Activated effector memory CD4-positive, alpha-beta T cell treated with anti-CD3 and anti-CD28 coated beads, Interleukin-2, amount 50 U/mL, for 16 hours (primary cell): ENCODE results near the gene C6orf47.
"Not testable (repeated sequence)": the region's sequence is repeated elsewhere in the genome, so short reads cannot be mapped to it uniquely, and the experiment has no call there.

ENCODE experiments used
- DNase-seq: peaks from one replicate; pipeline ENCODE4 v3.0.0-alpha.2; 2020

The C6orf47 gene, protein sequence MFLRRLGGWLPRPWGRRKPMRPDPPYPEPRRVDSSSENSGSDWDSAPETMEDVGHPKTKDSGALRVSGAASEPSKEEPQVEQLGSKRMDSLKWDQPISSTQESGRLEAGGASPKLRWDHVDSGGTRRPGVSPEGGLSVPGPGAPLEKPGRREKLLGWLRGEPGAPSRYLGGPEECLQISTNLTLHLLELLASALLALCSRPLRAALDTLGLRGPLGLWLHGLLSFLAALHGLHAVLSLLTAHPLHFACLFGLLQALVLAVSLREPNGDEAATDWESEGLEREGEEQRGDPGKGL

GRCh38 chr6:31660381-31661261, at the start of gene C6orf47:
TSS of gene C6orf47 (minus strand) at chr6:31660778. CDS start at chr6:31659947, 831 bp downstream.
- peak; percentile 91 for DNase-seq

DNA sequence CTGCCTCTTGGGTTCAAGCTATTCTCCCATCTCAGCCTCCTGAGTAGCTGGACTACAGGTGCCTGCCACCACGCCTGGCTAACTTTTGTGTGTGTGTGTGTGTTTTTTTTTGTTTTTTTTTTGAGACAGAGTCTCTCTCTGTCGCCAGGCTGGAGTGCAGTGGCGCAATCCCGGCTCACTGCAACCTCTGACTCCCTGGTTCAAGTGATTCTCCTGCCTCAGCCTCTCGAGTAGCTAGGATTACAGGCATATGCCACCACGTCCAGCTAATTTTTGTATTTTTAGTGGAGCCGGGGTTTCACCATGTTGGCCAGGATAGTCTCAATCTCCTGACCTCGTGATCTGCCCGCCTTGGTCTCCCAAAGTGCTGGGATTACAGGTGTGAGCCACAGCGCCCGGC, 48.6 kb upstream of the C6orf47 start:
- DNase-seq, result not testable (repeated sequence)

DNA sequence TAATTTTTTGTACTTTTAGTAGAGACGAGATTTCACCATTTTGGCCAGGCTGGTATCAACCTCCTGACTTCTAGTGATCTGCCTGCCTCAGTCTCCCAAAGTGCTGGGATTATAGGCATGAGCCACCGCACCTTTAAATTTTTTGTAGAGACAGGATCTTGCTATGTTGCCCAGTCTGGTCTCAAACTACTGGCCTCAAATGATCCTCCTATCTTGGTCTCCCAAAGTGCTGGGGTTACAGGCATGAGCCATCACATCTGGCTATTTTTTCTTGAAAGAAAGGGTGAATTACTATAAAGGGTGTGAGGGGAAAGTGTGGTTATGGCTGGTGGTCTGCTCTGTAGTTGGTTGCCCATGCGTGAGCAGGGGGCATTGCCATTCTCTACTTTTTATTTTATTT, 47.6 kb upstream of the C6orf47 start:
- no peak for DNase-seq

- no peak for DNase-seq
These were observed 47.1 kb upstream of the C6orf47 start for GRCh38 chr6:31707701-31708100.

GRCh38 chr6:31706599-31706998, 46.0 kb upstream of the C6orf47 start, which contains the start of gene LY6G6F:
TSS of gene LY6G6F (plus strand) at chr6:31706866. CDS start at chr6:31706907, 41 bp downstream.
- DNase-seq, result no peak

DNA sequence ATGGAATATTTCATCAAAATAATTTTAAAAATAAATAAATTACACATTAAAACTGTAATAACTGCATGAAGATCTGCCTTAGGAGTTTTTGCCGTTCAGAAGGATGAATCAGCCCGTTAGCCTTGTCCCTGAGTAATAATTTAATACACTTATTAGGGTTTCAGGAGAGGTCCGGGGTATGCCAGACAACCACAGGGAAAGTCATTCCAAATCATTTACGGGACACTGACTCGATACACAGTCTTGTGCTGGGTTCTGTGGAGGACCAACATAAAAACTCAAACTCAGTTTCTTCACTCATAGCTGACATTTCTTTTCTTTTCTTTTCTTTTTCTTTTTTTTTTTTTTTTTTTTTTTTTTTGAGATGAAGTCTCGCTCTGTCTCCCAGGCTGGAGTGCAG, 45.4 kb upstream of the C6orf47 start:
- DNase-seq, result no peak

- peak; percentile 98 for DNase-seq
These were observed 42.5 kb upstream of the C6orf47 start, which contains the start of gene ABHD16A for GRCh38 chr6:31702819-31703716. TSS of gene ABHD16A (minus strand) at chr6:31703324. CDS start at chr6:31703281, 43 bp downstream.

DNA sequence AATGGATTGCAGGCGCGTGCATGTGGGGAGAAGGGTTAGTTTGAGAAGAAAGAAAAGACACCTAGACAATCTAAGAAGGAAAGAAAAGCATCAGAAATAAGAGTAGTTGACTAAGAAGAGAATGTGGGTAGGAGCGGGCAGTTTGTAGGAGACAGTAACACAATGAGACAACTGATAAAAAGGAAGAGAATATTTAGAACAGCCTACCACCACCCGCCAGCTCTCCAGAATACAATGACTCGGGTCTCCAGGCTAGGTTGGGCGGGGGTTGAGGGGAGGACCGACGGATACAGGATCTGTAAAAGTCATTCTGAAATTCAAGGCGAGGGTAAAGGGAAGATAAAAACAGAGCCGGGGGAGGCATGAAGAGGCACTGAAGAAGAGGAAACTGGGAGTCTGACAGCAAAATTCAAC, 41.8 kb upstream of the C6orf47 start:
- peak; percentile 76 for DNase-seq

GRCh38 chr6:31701666-31702404, 41.3 kb upstream of the C6orf47 start:
- no peak for DNase-seq

DNA sequence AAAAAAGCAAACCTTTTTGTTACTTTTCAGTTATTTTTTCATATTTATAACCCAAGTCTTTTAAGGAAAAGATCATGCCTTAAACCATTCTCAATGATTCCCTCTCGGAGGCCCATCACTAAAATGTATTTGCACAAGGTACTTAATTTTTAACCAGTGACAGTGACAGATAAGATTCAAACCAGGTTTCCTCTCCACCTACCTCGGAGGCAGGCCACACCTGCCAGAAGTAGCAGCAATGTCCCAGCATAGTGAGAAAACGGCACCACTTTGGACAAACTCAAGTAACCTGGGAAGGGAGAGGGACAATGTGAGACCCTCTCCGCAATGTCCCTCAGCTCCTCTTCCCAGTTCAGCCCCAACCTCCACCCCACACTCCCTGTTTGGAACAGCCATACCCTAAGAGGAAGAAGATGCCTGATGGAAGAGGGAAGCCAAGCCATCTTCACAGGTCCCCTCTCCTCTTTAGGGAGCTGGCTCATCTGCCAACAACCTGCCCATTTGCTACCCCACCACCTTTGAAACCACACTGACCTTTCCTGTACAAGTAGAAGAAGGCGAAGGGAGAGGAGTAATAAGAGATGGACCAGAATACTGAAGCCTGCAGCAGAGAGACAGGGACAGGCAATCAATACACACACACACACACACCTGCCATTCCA, 40.3 kb upstream of the C6orf47 start:
- no peak for DNase-seq

- no peak for DNase-seq
These were observed 37.0 kb upstream of the C6orf47 start for GRCh38 chr6:31697555-31697954.

GRCh38 chr6:31693535-31693934, 33.0 kb upstream of the C6orf47 start:
- DNase-seq, result no peak

DNA sequence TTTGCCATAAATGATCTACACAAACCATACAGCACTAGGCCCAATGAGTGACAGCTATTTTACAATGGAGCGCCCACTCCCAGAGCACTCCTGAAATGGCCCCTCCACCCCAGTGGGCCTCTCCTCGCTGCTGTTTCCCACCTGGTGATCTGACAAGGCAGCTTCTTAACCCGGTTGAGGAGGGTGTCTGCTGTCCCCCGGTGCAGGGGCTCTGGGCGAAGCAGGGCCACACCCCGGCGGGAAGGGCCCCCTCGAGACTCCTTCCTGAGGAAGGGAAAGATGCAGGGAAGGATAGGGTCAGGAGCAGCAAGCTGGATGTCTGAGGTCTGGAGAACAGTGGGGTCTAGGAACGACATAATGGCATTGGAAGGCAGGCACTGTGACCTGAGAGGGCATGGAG, 32.3 kb upstream of the C6orf47 start:
- DNase-seq, result no peak

GRCh38 chr6:31692353-31692752, 31.8 kb upstream of the C6orf47 start:
- no peak for DNase-seq

GRCh38 chr6:31691564-31692108, 31.1 kb upstream of the C6orf47 start:
- no peak for DNase-seq

DNA sequence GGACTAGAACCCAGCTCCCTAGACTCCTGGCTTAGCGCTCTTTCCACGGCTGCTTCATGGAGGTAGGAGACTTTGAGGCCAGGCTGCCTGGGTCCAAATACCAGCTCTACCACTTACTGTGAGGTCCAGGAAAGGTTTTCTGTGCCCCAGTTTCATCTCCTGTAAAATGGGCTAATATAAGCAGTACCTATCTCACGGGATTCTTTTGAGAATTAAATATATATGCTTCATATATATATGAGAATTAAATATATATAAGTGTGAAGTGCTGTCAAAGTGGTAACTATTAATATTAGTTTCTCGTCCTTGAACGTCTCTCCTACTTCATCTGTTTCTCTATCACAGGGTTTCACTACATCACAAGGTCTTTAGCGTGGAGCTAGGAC, 30.5 kb upstream of the C6orf47 start:
- no peak for DNase-seq

DNA sequence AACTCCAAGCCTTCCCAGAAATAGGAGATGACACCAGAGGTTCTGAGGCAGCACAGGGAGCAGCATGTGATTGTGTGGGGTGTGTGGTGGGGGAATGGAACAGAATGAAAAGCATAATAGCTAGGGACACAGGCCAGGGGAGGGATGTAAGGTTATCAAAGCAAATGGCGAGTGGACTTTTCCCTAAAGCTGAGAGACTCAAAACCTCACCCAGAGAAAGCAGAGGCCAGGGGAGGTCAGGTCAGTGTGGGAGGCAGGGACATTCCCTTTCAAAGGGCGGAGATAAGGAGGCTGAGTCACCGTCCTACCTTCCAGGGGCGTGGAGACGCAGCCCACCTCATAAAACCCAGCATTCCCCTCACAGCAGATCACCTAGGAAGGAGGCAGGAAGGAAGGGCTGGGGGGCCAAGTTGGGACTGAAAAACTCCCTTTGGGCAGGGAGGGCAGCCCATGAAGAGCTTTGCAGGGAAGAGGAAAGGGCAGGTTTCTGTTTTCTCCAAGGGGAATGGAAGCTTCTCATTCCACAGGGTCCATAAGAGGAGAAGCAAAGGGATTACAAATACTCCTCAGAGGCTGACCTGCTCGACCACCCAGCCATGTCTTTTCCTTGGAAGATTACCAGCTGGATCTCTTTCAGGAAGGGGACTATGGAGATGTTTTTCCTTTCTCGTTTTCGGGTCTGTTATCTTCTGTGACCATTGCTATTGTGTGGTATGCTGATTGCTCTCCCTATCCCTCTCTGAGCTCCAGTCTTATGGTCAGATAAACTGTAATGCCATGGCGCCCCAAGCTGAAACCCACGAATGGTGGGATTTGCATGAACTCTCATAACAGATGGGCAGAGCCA, 29.9 kb upstream of the C6orf47 start:
- DNase-seq, result no peak

DNA sequence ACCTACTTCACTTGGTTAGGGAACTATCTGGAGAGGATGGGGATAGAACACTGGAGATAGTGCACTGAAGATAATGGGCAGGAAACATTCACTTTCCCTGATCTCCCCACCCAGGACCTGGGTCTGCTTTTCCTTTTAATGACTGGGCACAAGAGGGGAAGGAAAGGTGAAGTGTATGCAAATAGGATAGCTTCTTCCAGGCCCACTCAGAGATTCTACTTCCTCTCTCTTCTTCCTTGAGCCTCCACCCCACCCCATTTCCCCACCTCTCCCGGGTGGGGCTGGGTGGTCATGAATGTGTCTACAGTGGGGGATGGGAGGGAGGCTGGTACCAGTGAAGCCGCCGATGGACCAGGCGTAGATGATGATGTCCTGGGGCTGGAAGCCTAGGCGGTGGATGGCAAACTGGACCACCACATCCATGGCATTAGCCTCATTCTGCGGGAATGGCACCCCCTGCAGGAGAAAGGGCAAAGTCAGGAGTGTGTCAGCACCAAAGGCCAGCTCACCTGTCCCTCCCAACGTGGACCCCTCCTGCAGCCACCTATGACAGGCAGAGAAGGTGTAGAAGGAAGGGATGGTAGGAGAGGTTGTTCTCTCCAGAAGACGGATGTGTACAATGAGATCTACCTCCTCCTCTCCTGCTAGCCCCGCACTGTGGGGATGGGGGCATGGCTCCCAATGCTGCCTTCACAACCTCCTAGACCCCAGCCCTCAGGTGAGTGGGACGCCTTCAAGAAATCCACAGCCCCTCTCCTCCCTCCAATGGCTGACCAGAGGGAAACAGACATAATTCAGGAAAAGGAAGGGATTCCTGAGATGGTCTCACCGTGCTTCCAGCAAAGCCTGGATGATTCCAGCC, 28.9 kb upstream of the C6orf47 start:
- DNase-seq, result peak; percentile 66
